Neutrophil (primary cell): Measurements from ENCODE around the gene CD3G.

Experiments used
- H3K27ac ChIP-seq: fragments of 200-600 bp; sonication (generic); 2 replicates; pipeline ENCODE4 v1.5.1; 2016; ENCODE audit warnings: mild to moderate bottlenecking, moderate library complexity
- H3K27me3 ChIP-seq: fragments of 200-600 bp; sonication (generic); 2 replicates; pipeline ENCODE4 v1.6.0; 2016; ENCODE audit warnings: mild to moderate bottlenecking
- H3K36me3 ChIP-seq: fragments of 200-600 bp; sonication (generic); 2 replicates; pipeline ENCODE4 v1.5.1; 2017
- H3K4me1 ChIP-seq, 2 experiments: fragments of 200-600 bp in 1 of 2; sonication (generic) in 1 of 2; 1 replicate in 1 of 2; 2 replicates in 1 of 2; pipeline versions ENCODE4 v1.5.1 to v1.6.1; 2013 to 2016; ENCODE audit warnings: low read depth in 1 of 2, low read length in 1 of 2, mild to moderate bottlenecking in 1 of 2, moderate library complexity in 1 of 2; ENCODE audit not compliant: control insufficient read depth in 1 of 2, insufficient read depth in 1 of 2
- H3K4me3 ChIP-seq, 2 experiments: fragments of 200-600 bp in 1 of 2; sonication (generic) in 1 of 2; 1 replicate in 1 of 2; 2 replicates in 1 of 2; pipeline ENCODE4 v1.5.1; 2013 to 2016; ENCODE audit warnings: low read depth in 1 of 2, low read length in 1 of 2, mild to moderate bottlenecking in 1 of 2, moderate library complexity in 1 of 2
- H3K9me3 ChIP-seq: fragments of 200-600 bp; sonication (generic); 2 replicates; pipeline ENCODE4 v1.5.1; 2016
- CTCF ChIP-seq: fragments of 200-600 bp; sonication (generic); IDR thresholded peaks from 2 replicates; pipeline ENCODE4 v1.5.1; 2016; ENCODE audit warnings: antibody characterized with exemption

CD3G gene

GRCh38 chr11:118325283-118325682, 18.9 kb upstream of the CD3G start:
- no peak overlapping the region for H3K27ac ChIP-seq
- no peaks in the 10 kb centered on the region for H3K4me1 ChIP-seq
- no peak overlapping the region for H3K4me3 ChIP-seq
- no peaks in the 10 kb centered on the region for H3K27me3 ChIP-seq
- H3K36me3 ChIP-seq = no peaks in the 10 kb centered on the region
- no peaks in the 10 kb centered on the region for H3K9me3 ChIP-seq
- no peak for TF ChIP-seq CTCF

GRCh38 chr11:118328745-118329144, 15.4 kb upstream of the CD3G start:
- Histone ChIP-seq H3K36me3 (no peaks in the 10 kb centered on the region), H3K4me1 (no peaks in the 10 kb centered on the region)
- TF ChIP-seq CTCF = no peak

GRCh38 chr11:118334745-118335144, 9.4 kb upstream of the CD3G start:
- no peak for TF ChIP-seq CTCF
- no peaks in the 10 kb centered on the region for H3K27me3 ChIP-seq
- no peaks in the 10 kb centered on the region for H3K36me3 ChIP-seq
- no peaks in the 10 kb centered on the region for H3K9me3 ChIP-seq
- H3K27ac ChIP-seq = no peak overlapping the region
- no peaks in the 10 kb centered on the region for H3K4me1 ChIP-seq
- no peak overlapping the region for H3K4me3 ChIP-seq

More at GRCh38 chr11:118328745-118329144, 15.4 kb upstream of the CD3G start:
- Histone ChIP-seq H3K27me3 (no peaks in the 10 kb centered on the region), H3K9me3 (no peaks in the 10 kb centered on the region), H3K4me3 (no peak overlapping the region), H3K27ac (no peak overlapping the region)

- H3K4me1 ChIP-seq = no peaks in the 10 kb centered on the region
Observed at GRCh38 chr11:118338637-118339061, 5.5 kb upstream of the CD3G start.

GRCh38 chr11:118339281-118339961, 4.7 kb upstream of the CD3G start:
- Histone ChIP-seq H3K4me3 (no peak overlapping the region), H3K9me3 (no peaks in the 10 kb centered on the region), H3K27me3 (no peaks in the 10 kb centered on the region), H3K4me1 (no peaks in the 10 kb centered on the region), H3K36me3 (no peaks in the 10 kb centered on the region), H3K27ac (no peak overlapping the region)
- no peak for TF ChIP-seq CTCF

More at GRCh38 chr11:118338637-118339061, 5.5 kb upstream of the CD3G start:
- Histone ChIP-seq H3K36me3 (no peaks in the 10 kb centered on the region), H3K9me3 (no peaks in the 10 kb centered on the region), H3K27me3 (no peaks in the 10 kb centered on the region), H3K4me3 (no peak overlapping the region), H3K27ac (no peak overlapping the region)
- no peak for TF ChIP-seq CTCF
